ENCODE data around the gene SMC4.

- TF ChIP-seq BHLHE40 (IDR thresholded peaks at IDR 0.05; ENCODE audit: borderline replicate concordance) (no peak), ZNF384 (IDR thresholded peaks at IDR 0.05) (no peak), FOXA1 (IDR thresholded peaks at IDR 0.05) (no peak), SUZ12 (IDR thresholded peaks at IDR 0.05) (no peak), LEF1 (IDR thresholded peaks at IDR 0.05; ENCODE audit: borderline replicate concordance) (no peak), HDGF (IDR thresholded peaks at IDR 0.05; ENCODE audit: borderline replicate concordance) (no peak)
These were observed 50.5 kb downstream of the SMC4 start, which contains the start of gene TRIM59 for GRCh38 chr3:160449636-160450598.
